Osteoblast (primary cell): ENCODE results near the gene PRKACA. TPM values are rescaled to one million over a fixed set of nuclear protein-coding genes. Genes with fewer than 3 reads are reported as not detected.
A peak's percentile ranks its signal among the peaks of the same experiment; 100 is the strongest.
"Not testable (repeated sequence)": the region's sequence is repeated elsewhere in the genome, so short reads cannot be mapped to it uniquely, and the experiment has no call there.

ENCODE experiments used
- DNase-seq: peaks from one replicate; pipeline ENCODE4 v3.0.0; 2011; ENCODE audit warnings: low spot score, mixed read lengths; ENCODE audit not compliant: insufficient read length; ENCODE audit errors: missing footprints
- H2AFZ ChIP-seq: 2 replicates; pipeline ENCODE4 v1.6.0; 2011; ENCODE audit warnings: mild to moderate bottlenecking, low read length
- H3K27ac ChIP-seq: 2 replicates; pipeline ENCODE4 v1.5.1; 2011; ENCODE audit warnings: mild to moderate bottlenecking, low read depth, low read length, moderate library complexity
- H3K27me3 ChIP-seq: 2 replicates; pipeline ENCODE4 v1.6.0; 2012; ENCODE audit warnings: mild to moderate bottlenecking, control low read depth, inconsistent platforms, low read length, moderate library complexity; ENCODE audit not compliant: insufficient read depth
- H3K36me3 ChIP-seq: 2 replicates; pipeline ENCODE4 v1.5.1; 2011; ENCODE audit warnings: mild to moderate bottlenecking, low read length, control low read depth, moderate library complexity; ENCODE audit not compliant: insufficient read depth
- H3K4me1 ChIP-seq: 2 replicates; pipeline ENCODE4 v1.5.1; 2011; ENCODE audit warnings: mild to moderate bottlenecking, low read length, control low read depth, moderate library complexity; ENCODE audit not compliant: insufficient read depth
- H3K4me2 ChIP-seq: 2 replicates; pipeline ENCODE4 v1.6.0; 2011; ENCODE audit warnings: mild to moderate bottlenecking, low read length; ENCODE audit not compliant: insufficient read depth
- H3K4me3 ChIP-seq: fragments of 200-600 bp; sonication (generic); 3 replicates; pipeline ENCODE4 v1.5.1; 2012; ENCODE audit warnings: mild to moderate bottlenecking, low read length, inconsistent platforms; ENCODE audit not compliant: insufficient read depth
- H3K79me2 ChIP-seq: 2 replicates; pipeline ENCODE4 v1.6.0; 2012; ENCODE audit warnings: mild to moderate bottlenecking, low read length, control low read depth, inconsistent platforms; ENCODE audit not compliant: insufficient read depth
- H3K9me3 ChIP-seq: 2 replicates; pipeline ENCODE4 v1.5.1; 2011; ENCODE audit warnings: low read depth, low read length, control low read depth
- H4K20me1 ChIP-seq: 2 replicates; pipeline ENCODE4 v1.6.0; 2012; ENCODE audit warnings: mild to moderate bottlenecking, low read length, control low read depth; ENCODE audit not compliant: insufficient read depth
- CTCF ChIP-seq: IDR thresholded peaks from 2 replicates; pipeline ENCODE4 v1.5.1; 2011; ENCODE audit warnings: mild to moderate bottlenecking, low read depth, low read length, moderate library complexity; ENCODE audit errors: extremely low read depth
- total RNA-seq: library from RNA; depleted of rRNA; stranded (reverse); fragments of >200 nt; gene quantifications from 2 replicates; pipeline ENCODE4 v1.2.3, GENCODE V29; 2012

Gene PRKACA
- total RNA-seq, 1 donor = 45.6 TPM

GRCh38 chr19:14053500-14053899 lies 64.1 kb downstream of the PRKACA start:
- no peak for TF ChIP-seq CTCF
- no peak for DNase-seq
- Histone ChIP-seq H3K36me3 (no peaks in the 10 kb centered on the region), H2AFZ (no peak overlapping the region), H3K27ac (no peak overlapping the region), H4K20me1 (no peaks in the 10 kb centered on the region), H3K4me3 (no peak overlapping the region), H3K79me2 (no peaks in the 10 kb centered on the region), H3K4me1 (no peaks in the 10 kb centered on the region), H3K27me3 (peaks cover 7% of the 10 kb centered on the region), H3K9me3 (no peaks in the 10 kb centered on the region), H3K4me2 (no peak overlapping the region)

GRCh38 chr19:14053032-14053431 lies 64.5 kb downstream of the PRKACA start:
- Histone ChIP-seq H3K27me3 (peaks cover 2% of the 10 kb centered on the region), H3K4me2 (no peak overlapping the region), H2AFZ (no peak overlapping the region), H3K79me2 (no peaks in the 10 kb centered on the region), H3K27ac (no peak overlapping the region), H3K4me1 (no peaks in the 10 kb centered on the region), H4K20me1 (no peaks in the 10 kb centered on the region), H3K4me3 (no peak overlapping the region), H3K36me3 (no peaks in the 10 kb centered on the region), H3K9me3 (no peaks in the 10 kb centered on the region)
- no peak for TF ChIP-seq CTCF
- DNase-seq = peak; percentile 49

GRCh38 chr19:14052470-14052869 lies 65.1 kb downstream of the PRKACA start:
- no peak for TF ChIP-seq CTCF
- H2AFZ ChIP-seq = no peak overlapping the region
- H3K9me3 ChIP-seq = no peaks in the 10 kb centered on the region
- H3K36me3 ChIP-seq = no peaks in the 10 kb centered on the region
- no peak for DNase-seq
- H3K4me1 ChIP-seq = no peaks in the 10 kb centered on the region
- H3K79me2 ChIP-seq = no peaks in the 10 kb centered on the region
- H4K20me1 ChIP-seq = no peaks in the 10 kb centered on the region
- H3K27me3 ChIP-seq = no peaks in the 10 kb centered on the region
- H3K27ac ChIP-seq = no peak overlapping the region
- H3K4me2 ChIP-seq = no peak overlapping the region
- no peak overlapping the region for H3K4me3 ChIP-seq

- H3K27ac ChIP-seq = no peak overlapping the region
- no peaks in the 10 kb centered on the region for H3K9me3 ChIP-seq
- H4K20me1 ChIP-seq = no peaks in the 10 kb centered on the region
- H2AFZ ChIP-seq = no peak overlapping the region
- DNase-seq = no peak
- no peak overlapping the region for H3K4me3 ChIP-seq
- no peaks in the 10 kb centered on the region for H3K4me1 ChIP-seq
- no peak for TF ChIP-seq CTCF
- no peak overlapping the region for H3K4me2 ChIP-seq
- no peaks in the 10 kb centered on the region for H3K36me3 ChIP-seq
- no peaks in the 10 kb centered on the region for H3K79me2 ChIP-seq
- no peaks in the 10 kb centered on the region for H3K27me3 ChIP-seq
Measured at GRCh38 chr19:14051980-14052379, 65.6 kb downstream of the PRKACA start.

- not testable (repeated sequence) for H3K27me3 ChIP-seq, H3K79me2 ChIP-seq, H3K9me3 ChIP-seq, H3K36me3 ChIP-seq, H3K27ac ChIP-seq, DNase-seq, H3K4me2 ChIP-seq, H3K4me1 ChIP-seq, H3K4me3 ChIP-seq, H4K20me1 ChIP-seq, H2AFZ ChIP-seq
Measured at GRCh38 chr19:14050961-14051360, 66.6 kb downstream of the PRKACA start.
